ENCODE results near the gene SLC6A18. TPM values are rescaled to one million over a fixed set of nuclear protein-coding genes. Genes with fewer than 3 reads are reported as not detected.

Gene SLC6A18
- total and polyA plus RNA-seq, 9 of the 15 experiments (the other 6 are each of a cell fraction or from before 2014, with no cell fraction given): not detected

- TF ChIP-seq UBTF (IDR thresholded peaks at IDR 0.05; ENCODE audit: borderline replicate concordance in 1 of 2, low read depth in 2 of 2, low read length in 2 of 2) (no peak), BCOR (IDR thresholded peaks at IDR 0.05) (no peak), SREBF2 (CRISPR knock-in tag; IDR thresholded peaks at IDR 0.05) (no peak), POLR2AphosphoS5 (IDR thresholded peaks at IDR 0.05; ENCODE audit: control insufficient read depth, insufficient read depth, low read depth, low read length) (no peak), WHSC1 (IDR thresholded peaks at IDR 0.05; ENCODE audit: low read length) (no peak), ESRRA (IDR thresholded peaks at IDR 0.05; ENCODE audit: borderline replicate concordance, low read depth) (no peak; the same call in 1 of the 2 replicates), SP2 (IDR thresholded peaks at IDR 0.05; ENCODE audit: extremely low read depth, low read depth, low read length, poor library complexity, severe bottlenecking) (no peak), E2F8 (IDR thresholded peaks at IDR 0.05; ENCODE audit: low read depth, partially characterized antibody) (no peak), SMAD4 (CRISPR knock-in tag; conservative IDR thresholded peaks at IDR 0.05) (peak; percentile 77), SIRT6 (IDR thresholded peaks at IDR 0.05; ENCODE audit: low read depth, low read length) (no peak), TEAD1 (CRISPR knock-in tag; IDR thresholded peaks at IDR 0.05) (no peak), MBD1 (CRISPR knock-in tag; IDR thresholded peaks at IDR 0.05) (no peak), TAL1 (IDR thresholded peaks at IDR 0.05) (peak; percentile 46)
These were observed 14.5 kb downstream of the SLC6A18 start (continued) for GRCh38 chr5:1239505-1240251.

Data from K562 (cell line).